ENCODE data around the gene ATP6V1F. TPM values are rescaled to one million over a fixed set of nuclear protein-coding genes. Genes with fewer than 3 reads are reported as not detected.

ATP6V1F gene
- total and polyA plus RNA-seq, 12 donors = 96.7 to 189 (median 125) TPM

DNA sequence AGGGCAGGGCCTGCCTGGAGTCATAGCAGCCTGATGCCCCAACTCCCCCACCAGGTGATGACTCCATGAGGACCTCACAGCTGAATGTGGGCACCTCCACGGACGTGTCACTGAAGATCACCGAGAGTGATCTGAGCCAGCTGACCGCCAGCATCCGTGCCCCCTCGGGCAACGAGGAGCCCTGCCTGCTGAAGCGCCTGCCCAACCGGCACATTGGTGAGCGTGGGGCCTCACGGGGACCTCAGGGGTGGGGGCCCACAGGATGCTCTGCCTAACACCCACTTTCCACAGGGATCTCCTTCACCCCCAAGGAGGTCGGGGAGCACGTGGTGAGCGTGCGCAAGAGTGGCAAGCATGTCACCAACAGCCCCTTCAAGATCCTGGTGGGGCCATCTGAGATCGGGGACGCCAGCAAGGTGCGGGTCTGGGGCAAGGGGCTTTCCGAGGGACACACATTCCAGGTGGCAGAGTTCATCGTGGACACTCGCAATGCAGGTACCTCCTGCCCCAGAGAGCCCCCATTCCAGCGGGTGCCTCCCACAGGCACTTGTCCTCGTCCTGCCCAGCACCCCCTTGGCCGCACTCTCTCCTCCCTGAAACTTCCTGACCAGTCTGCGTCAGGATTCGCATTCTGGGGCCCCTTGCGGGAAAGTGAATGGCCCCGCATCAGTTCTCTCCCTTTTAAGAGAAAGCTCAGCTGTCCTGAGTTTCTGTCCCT is 10.0 kb upstream of the ATP6V1F start:
- Histone ChIP-seq H3K4me3 (no peak overlapping the region), H3K27me3 (no peaks in the 10 kb centered on the region), H3K9me3 (no peaks in the 10 kb centered on the region), H3K27ac (no peak overlapping the region), H3K4me1 (peaks cover 0 to 30% (median 0%) of the 10 kb centered on the region in 9 donors), H3K36me3 (peaks cover 11 to 98% (median 78%) of the 10 kb centered on the region in 9 donors)
- intact Hi-C loops (cut with DNase I) = no loop called here
- ATAC-seq (no peak), DNase-seq (no peak)
- TF ChIP-seq, protein P1, sequence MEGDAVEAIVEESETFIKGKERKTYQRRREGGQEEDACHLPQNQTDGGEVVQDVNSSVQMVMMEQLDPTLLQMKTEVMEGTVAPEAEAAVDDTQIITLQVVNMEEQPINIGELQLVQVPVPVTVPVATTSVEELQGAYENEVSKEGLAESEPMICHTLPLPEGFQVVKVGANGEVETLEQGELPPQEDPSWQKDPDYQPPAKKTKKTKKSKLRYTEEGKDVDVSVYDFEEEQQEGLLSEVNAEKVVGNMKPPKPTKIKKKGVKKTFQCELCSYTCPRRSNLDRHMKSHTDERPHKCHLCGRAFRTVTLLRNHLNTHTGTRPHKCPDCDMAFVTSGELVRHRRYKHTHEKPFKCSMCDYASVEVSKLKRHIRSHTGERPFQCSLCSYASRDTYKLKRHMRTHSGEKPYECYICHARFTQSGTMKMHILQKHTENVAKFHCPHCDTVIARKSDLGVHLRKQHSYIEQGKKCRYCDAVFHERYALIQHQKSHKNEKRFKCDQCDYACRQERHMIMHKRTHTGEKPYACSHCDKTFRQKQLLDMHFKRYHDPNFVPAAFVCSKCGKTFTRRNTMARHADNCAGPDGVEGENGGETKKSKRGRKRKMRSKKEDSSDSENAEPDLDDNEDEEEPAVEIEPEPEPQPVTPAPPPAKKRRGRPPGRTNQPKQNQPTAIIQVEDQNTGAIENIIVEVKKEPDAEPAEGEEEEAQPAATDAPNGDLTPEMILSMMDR (IDR thresholded peaks at IDR 0.05) = no peak
- 86 to 90% methylated on average over 28 of the region's 28 CpGs for WGBS, 2 donors

DNA sequence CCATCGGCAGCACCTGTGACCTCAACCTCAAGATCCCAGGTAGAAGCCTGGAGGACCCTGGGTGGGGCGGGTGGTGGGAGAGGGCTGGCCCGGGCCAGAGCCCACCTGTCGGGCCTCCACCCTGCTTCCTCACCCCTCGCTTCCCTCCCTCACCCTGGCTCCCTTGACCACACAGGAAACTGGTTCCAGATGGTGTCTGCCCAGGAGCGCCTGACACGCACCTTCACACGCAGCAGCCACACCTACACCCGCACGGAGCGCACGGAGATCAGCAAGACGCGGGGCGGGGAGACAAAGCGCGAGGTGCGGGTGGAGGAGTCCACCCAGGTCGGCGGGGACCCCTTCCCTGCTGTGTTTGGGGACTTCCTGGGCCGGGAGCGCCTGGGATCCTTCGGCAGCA is 8.9 kb upstream of the ATP6V1F start:
- H3K36me3 ChIP-seq = peaks cover 11 to 95% (median 75%) of the 10 kb centered on the region in 9 donors

DNA sequence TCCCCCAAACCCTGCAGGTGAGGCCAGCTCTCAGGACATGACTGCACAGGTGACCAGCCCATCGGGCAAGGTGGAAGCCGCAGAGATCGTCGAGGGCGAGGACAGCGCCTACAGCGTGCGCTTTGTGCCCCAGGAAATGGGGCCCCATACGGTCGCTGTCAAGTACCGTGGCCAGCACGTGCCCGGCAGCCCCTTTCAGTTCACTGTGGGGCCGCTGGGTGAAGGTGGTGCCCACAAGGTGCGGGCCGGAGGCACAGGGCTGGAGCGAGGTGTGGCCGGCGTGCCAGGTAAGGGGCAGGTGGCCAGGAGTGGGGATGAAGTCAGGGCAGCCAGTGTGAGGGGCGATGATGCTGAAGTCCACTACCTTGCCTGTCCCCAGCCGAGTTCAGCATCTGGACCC is 8.3 kb upstream of the ATP6V1F start:
- DNase-seq (no peak), ATAC-seq (no peak)
- 92 to 94% methylated on average over 17 to 21 of the region's 21 CpGs for WGBS, 2 donors
- Histone ChIP-seq H3K27me3 (no peaks in the 10 kb centered on the region), H3K27ac (no peak overlapping the region), H3K36me3 (peaks cover 11 to 95% (median 69%) of the 10 kb centered on the region in 9 donors), H3K9me3 (no peaks in the 10 kb centered on the region), H3K4me1 (peaks cover 4 to 45% (median 10%) of the 10 kb centered on the region in 9 donors), H3K4me3 (no peak overlapping the region)
- intact Hi-C loops (cut with DNase I) = loop anchor here in 2 of 10 donors (2.0 kb wide), 1 partner anchor 20 kb away; no protein-coding TSS in a partner anchor
- TF ChIP-seq, protein P1 (IDR thresholded peaks at IDR 0.05) = no peak

More for the DNA sequence above, 8.9 kb upstream of the ATP6V1F start:
- H3K9me3 ChIP-seq = no peaks in the 10 kb centered on the region
- TF ChIP-seq, protein P1 (IDR thresholded peaks at IDR 0.05) = no peak
- 89 to 90% methylated on average over 23 of the region's 23 CpGs for WGBS, 2 donors
- no peak overlapping the region for H3K4me3 ChIP-seq
- ATAC-seq = no peak
- H3K27me3 ChIP-seq = no peaks in the 10 kb centered on the region
- no peak for DNase-seq
- peaks cover 2 to 39% (median 4%) of the 10 kb centered on the region in 9 donors for H3K4me1 ChIP-seq
- intact Hi-C loops (cut with DNase I) = loop anchor here in 2 of 10 donors (2.0 kb wide), 1 partner anchor 19 kb away; no protein-coding TSS in a partner anchor
- H3K27ac ChIP-seq = no peak overlapping the region

DNA sequence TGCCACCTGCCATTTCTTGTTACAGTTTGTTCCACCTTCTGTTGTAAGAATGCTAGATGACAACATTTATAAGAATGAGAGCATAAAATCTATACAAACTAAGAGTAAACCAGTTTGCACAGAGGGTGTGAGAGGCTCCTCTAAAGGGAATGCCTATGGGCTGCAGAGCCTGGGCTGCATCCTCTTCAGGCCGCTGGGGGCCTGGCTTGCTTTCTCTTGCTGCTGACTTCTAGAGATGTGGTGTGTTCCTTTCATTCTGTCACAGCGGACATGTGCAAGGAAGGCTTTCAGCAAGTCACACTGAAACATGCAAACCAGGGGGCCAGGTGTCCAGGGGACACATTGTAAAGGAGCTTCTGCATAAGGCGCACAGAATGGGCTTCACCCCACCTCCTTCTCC is 7.1 kb upstream of the ATP6V1F start:
- DNase-seq (no peak), ATAC-seq (no peak)
- Histone ChIP-seq H3K4me3 (no peak overlapping the region), H3K27ac (no peak overlapping the region), H3K27me3 (no peaks in the 10 kb centered on the region), H3K9me3 (no peaks in the 10 kb centered on the region), H3K36me3 (peaks cover 8 to 84% (median 64%) of the 10 kb centered on the region in 9 donors), H3K4me1 (peaks cover 15 to 57% (median 21%) of the 10 kb centered on the region in 9 donors)
- intact Hi-C loops (cut with DNase I) = loop anchor here in 2 of 10 donors (2.0 kb wide), 1 partner anchor 21 kb away; no protein-coding TSS in a partner anchor
- TF ChIP-seq, protein P1 (IDR thresholded peaks at IDR 0.05) = no peak
- WGBS, 2 donors = 86 to 90% methylated on average over 3 of the region's 3 CpGs

All from heart right ventricle (tissue), 16 donors.